SK-N-SH (cell line): Measurements from ENCODE around the gene SIK2. TPM values are rescaled to one million over a fixed set of nuclear protein-coding genes. Genes with fewer than 3 reads are reported as not detected.

Source experiments
- CTCF ChIA-PET: fragments of 300-600, 350-600 bp; formaldehyde crosslinking; extraction: SDS; loops from one replicate; lab custom pipeline; 2021; lab: Yijun Ruan, JAX
- POLR2A ChIA-PET: fragments of 350-600 bp; sonication (Branson Sonifier 250); formaldehyde crosslinking; extraction: SDS; loops from one replicate; lab custom pipeline; 2020; ENCODE audit warnings: antibody characterized with exemption, inconsistent platforms; lab: Yijun Ruan, JAX
- DNase-seq: peaks from one replicate; pipeline ENCODE4 v3.0.0; 2012
- H2AFZ ChIP-seq: fragments of 200-600 bp; sonication (generic); 2 replicates; pipeline ENCODE4 v1.8.1; 2016; ENCODE audit warnings: antibody characterized with exemption, mild to moderate bottlenecking, low read depth
- H3F3A ChIP-seq: fragments of 200-600 bp; sonication (generic); replicated peaks from 2 replicates; pipeline ENCODE3; 2016; ENCODE audit warnings: antibody characterized with exemption, mild to moderate bottlenecking; ENCODE audit not compliant: insufficient read depth
- H3K27ac ChIP-seq, 2 experiments: fragments of 200-500 bp in 1 of 2; fragments of 200-600 bp in 1 of 2; sonication (Bioruptor generic) in 1 of 2; sonication (generic), shearing (Covaris generic) in 1 of 2; 2 replicates each; pipeline versions ENCODE4 v1.5.1 to v1.6.1; 2014 to 2016; ENCODE audit warnings: low read depth in 2 of 2, inconsistent platforms in 1 of 2, low read length in 1 of 2, mild to moderate bottlenecking in 1 of 2, mixed read lengths in 1 of 2
- H3K27me3 ChIP-seq: fragments of 200-600 bp; sonication (generic), shearing (Covaris generic); 2 replicates; pipeline ENCODE4 v1.6.1; 2016; ENCODE audit warnings: mixed run types; ENCODE audit not compliant: insufficient read depth
- H3K36me3 ChIP-seq, 2 experiments: fragments of 200-500 bp in 1 of 2; fragments of 200-600 bp in 1 of 2; sonication (Bioruptor generic) in 1 of 2; sonication (generic) in 1 of 2; replicated peaks in 1 of 2; 2 replicates each; pipeline versions ENCODE3 to v1.5.1; 2014 to 2016; ENCODE audit warnings: low read length in 1 of 2, mild to moderate bottlenecking in 1 of 2; ENCODE audit not compliant: insufficient read depth in 2 of 2, control insufficient read depth in 1 of 2
- H3K4me1 ChIP-seq, 2 experiments: fragments of 200-500 bp in 1 of 2; fragments of 200-600 bp in 1 of 2; sonication (Bioruptor generic) in 1 of 2; sonication (generic), shearing (Covaris generic) in 1 of 2; 2 replicates each; pipeline versions ENCODE4 v1.5.1 to v1.6.1; 2014 to 2016; ENCODE audit warnings: low read depth in 1 of 2, low read length in 1 of 2, mixed run types in 1 of 2; ENCODE audit not compliant: insufficient read depth in 2 of 2, control insufficient read depth in 1 of 2
- H3K4me2 ChIP-seq: fragments of 200-600 bp; sonication (generic), shearing (Covaris generic); 2 replicates; pipeline ENCODE4 v1.6.1; 2017; ENCODE audit warnings: mixed run types
- H3K4me3 ChIP-seq, 2 experiments: fragments of 200-500 bp in 1 of 2; fragments of 200-600 bp in 1 of 2; sonication (Bioruptor generic) in 1 of 2; sonication (generic), shearing (Covaris generic) in 1 of 2; 2 replicates each; pipeline versions ENCODE4 v1.5.1 to v1.8.1; 2014 to 2016; ENCODE audit warnings: low read depth in 2 of 2, inconsistent platforms in 1 of 2, low read length in 1 of 2, mild to moderate bottlenecking in 1 of 2, mixed read lengths in 1 of 2, moderate library complexity in 1 of 2
- H3K79me2 ChIP-seq: fragments of 200-600 bp; sonication (generic); 2 replicates; pipeline ENCODE4 v1.8.1; 2017; ENCODE audit warnings: mild to moderate bottlenecking; ENCODE audit not compliant: insufficient read depth
- H3K9ac ChIP-seq: fragments of 200-600 bp; sonication (generic); 2 replicates; pipeline ENCODE4 v1.6.1; 2017; ENCODE audit warnings: mixed run types
- H3K9me2 ChIP-seq: fragments of 200-600 bp; sonication (generic); 2 replicates; pipeline ENCODE4 v1.6.1; 2017; ENCODE audit warnings: mixed run types
- H3K9me3 ChIP-seq: fragments of 200-600 bp; sonication (generic); 2 replicates; pipeline ENCODE4 v1.6.1; 2017; ENCODE audit warnings: mixed run types, mild to moderate bottlenecking, moderate library complexity
- H4K20me1 ChIP-seq: fragments of 200-600 bp; sonication (generic); 2 replicates; pipeline ENCODE4 v1.6.1; 2017; ENCODE audit warnings: mild to moderate bottlenecking, mixed run types; ENCODE audit not compliant: insufficient read depth
- CHD2 ChIP-seq: fragments of 150-350 bp; IDR thresholded peaks from 2 replicates; pipeline ENCODE4 v1.6.1; 2018; ENCODE audit warnings: low read length; ENCODE audit not compliant: partially characterized antibody
- CTCF ChIP-seq: fragments of 200-600 bp; sonication (generic); IDR thresholded peaks from 2 replicates; pipeline ENCODE4 v1.6.1; 2017; ENCODE audit warnings: antibody characterized with exemption, mild to moderate bottlenecking, moderate library complexity
- EP300 ChIP-seq, 2 experiments: IDR thresholded peaks; 2 replicates each; pipeline versions ENCODE4 v1.4.0 to v1.6.1; 2012; ENCODE audit warnings: borderline replicate concordance in 1 of 2, low read depth in 1 of 2, low read length in 1 of 2
- EZH2phosphoT487 ChIP-seq: fragments of 200-600 bp; sonication (generic); IDR thresholded peaks from 2 replicates; pipeline ENCODE4 v1.6.1; 2017; ENCODE audit warnings: low read depth, mixed run types, mild to moderate bottlenecking, antibody characterized with exemption, moderate library complexity, borderline replicate concordance
- FOXJ3 ChIP-seq: sonication (generic); formaldehyde crosslinking; IDR thresholded peaks from 2 replicates; pipeline ENCODE4 v1.5.1; 2020; ENCODE audit warnings: mild to moderate bottlenecking, missing genetic modification reagents
- FOXM1 ChIP-seq: IDR thresholded peaks from 2 replicates; pipeline ENCODE4 v1.4.0; 2012; ENCODE audit warnings: low read depth, mild to moderate bottlenecking
- MEF2A ChIP-seq: IDR thresholded peaks from 2 replicates; pipeline ENCODE4 v1.4.0; 2012; ENCODE audit warnings: low read depth, borderline replicate concordance
- MXI1 ChIP-seq: IDR thresholded peaks from 2 replicates; pipeline ENCODE4 v1.6.1; 2012; ENCODE audit warnings: mild to moderate bottlenecking, low read depth, low read length, improper control_type of control experiment
- NFIC ChIP-seq: IDR thresholded peaks from 2 replicates; pipeline ENCODE4 v1.4.0; 2012; ENCODE audit warnings: borderline replicate concordance
- PBX3 ChIP-seq: IDR thresholded peaks from 2 replicates; pipeline ENCODE4; 2012
- POLR2AphosphoS5 ChIP-seq: IDR thresholded peaks from 2 replicates; pipeline ENCODE4 v1.6.1; 2012; ENCODE audit warnings: low read depth, low read length
- RAD21 ChIP-seq: IDR thresholded peaks from 2 replicates; pipeline ENCODE4 v1.6.1; 2012; ENCODE audit warnings: mild to moderate bottlenecking, low read length
- RCOR1 ChIP-seq: fragments of 150-350 bp; IDR thresholded peaks from 2 replicates; pipeline ENCODE4 v1.6.1; 2017; ENCODE audit warnings: antibody characterized with exemption, low read length
- TCF12 ChIP-seq: IDR thresholded peaks from 2 replicates; pipeline ENCODE4 v1.4.0; 2012
- TEAD4 ChIP-seq: IDR thresholded peaks from 2 replicates; pipeline ENCODE4 v1.4.0; 2012; ENCODE audit warnings: mild to moderate bottlenecking, borderline replicate concordance; ENCODE audit not compliant: insufficient read depth
- USF2 ChIP-seq: fragments of 150-350 bp; IDR thresholded peaks from 2 replicates; pipeline ENCODE4 v1.6.1; 2017; ENCODE audit warnings: antibody characterized with exemption, low read length, low read depth, borderline replicate concordance
- WGBS: methylation state at CpG from one replicate; pipeline ENCODE4 v1.1.6; 2017; ENCODE audit warnings: low lambda C conversion rate; 5-methylcytosine and 5-hydroxymethylcytosine counted together
- polyA plus RNA-seq, 3 experiments: library from polyadenylated mRNA; depleted of rRNA; stranded (reverse); fragments of >200 nt; gene quantifications; 2 replicates each; pipeline ENCODE4 v1.2.3, GENCODE V29; 2012

SIK2 gene
- polyA plus RNA-seq, 1 of the 3 experiments (the other 2 are of a cell fraction): 8.9 TPM

GRCh38 chr11:111778047-111778558, 175.9 kb downstream of the SIK2 start:
- H3K27ac ChIP-seq: no peak overlapping the region; a peak in 1 of 4 replicates
- H3K4me3 ChIP-seq: no peak overlapping the region
- no peak overlapping the region for H3K4me2 ChIP-seq
- no peaks in the 10 kb centered on the region for H4K20me1 ChIP-seq
- no peaks in the 10 kb centered on the region for H3K27me3 ChIP-seq
- POLR2A ChIA-PET: no interaction called here
- CTCF ChIA-PET: interaction anchor here (1.1 to 12.5 kb wide), 24 partner anchors 8 to 211 kb away, joined by 3 to 184 read pairs (median 12); partner anchors contain the start of genes PPP2R1B and SIK2
- no peak for DNase-seq
- peaks cover 5 to 10% of the 10 kb centered on the region in 2 experiments; a peak in 3 of 4 replicates for H3K4me1 ChIP-seq
- no peak for TF ChIP-seq EZH2phosphoT487
- TF ChIP-seq POLR2AphosphoS5: no peak
- TF ChIP-seq TEAD4: no peak
- no peak for TF ChIP-seq MXI1
- TF ChIP-seq RCOR1: no peak
- no peak for TF ChIP-seq NFIC
- no peak for TF ChIP-seq EP300 (IDR thresholded peaks at IDR 0.05; ENCODE audit: borderline replicate concordance in 1 of 2, low read depth in 1 of 2, low read length in 1 of 2)
- TF ChIP-seq PBX3: no peak
- no peak for TF ChIP-seq USF2
- TF ChIP-seq TCF12: no peak
- no peak for TF ChIP-seq RAD21
- TF ChIP-seq FOXM1: no peak
- TF ChIP-seq CHD2: no peak
- TF ChIP-seq MEF2A: no peak
- TF ChIP-seq FOXJ3 (CRISPR knock-in tag): no peak
- TF ChIP-seq CTCF: no peak
- TF ChIP-seq, all 33 proteins: peak for 0
- H3K36me3 ChIP-seq: no peaks in the 10 kb centered on the region
- 99% methylated on average over 3 of the region's 3 CpGs for WGBS
- H3K9me3 ChIP-seq: no peaks in the 10 kb centered on the region
- no peaks in the 10 kb centered on the region for H3K9me2 ChIP-seq
- H3F3A ChIP-seq: peaks cover 16% of the 10 kb centered on the region
- H3K9ac ChIP-seq: no peak overlapping the region
- H2AFZ ChIP-seq: no peak overlapping the region
- no peaks in the 10 kb centered on the region for H3K79me2 ChIP-seq
